Measurements from ENCODE around the gene VWA5B2. TPM values are rescaled to one million over a fixed set of nuclear protein-coding genes. Genes with fewer than 3 reads are reported as not detected.

VWA5B2 gene
- total RNA-seq, 1 experiment from 2014 or later, result not detected

GRCh38 chr3:184282941-184283340 is 53.6 kb downstream of the VWA5B2 start:
- DNase-seq (ENCODE audit: unreplicated experiment), result no peak
- Mint-ChIP-seq H3K27me3 (ENCODE audit: insufficient read depth, unreplicated experiment) (peaks cover 25% of the 10 kb centered on the region), H3K4me1 (ENCODE audit: insufficient read depth, unreplicated experiment) (no peaks in the 10 kb centered on the region), H3K4me3 (ENCODE audit: unreplicated experiment) (no peak overlapping the region), H3K9me3 (ENCODE audit: unreplicated experiment) (no peaks in the 10 kb centered on the region), H3K36me3 (ENCODE audit: insufficient read depth, unreplicated experiment) (no peaks in the 10 kb centered on the region), H3K27ac (ENCODE audit: low read depth, unreplicated experiment) (no peak overlapping the region)
- ChIA-PET CTCF (no interaction called here), POLR2A (no interaction called here)
- no TSS peak for BruUV-seq (replicated peaks)
- intact Hi-C loops (cut with micrococcal nuclease), result loop anchor here (10.0 kb wide), 1 partner anchor 818 kb away; no protein-coding TSS in a partner anchor
- no peak for TF ChIP-seq CTCF (IDR thresholded peaks at IDR 0.05; ENCODE audit: unreplicated experiment)

- no peaks in the 10 kb centered on the region for H3K4me1 Mint-ChIP-seq (ENCODE audit: insufficient read depth, unreplicated experiment)
- intact Hi-C loops (cut with micrococcal nuclease), result loop anchor here (10.0 kb wide), 1 partner anchor 819 kb away; no protein-coding TSS in a partner anchor
- no TSS peak for BruUV-seq (replicated peaks)
- ChIA-PET POLR2A (interaction anchor here (0.6 kb wide), 1 partner anchor 307 kb away, joined by 3 read pairs; no protein-coding TSS in a partner anchor), CTCF (interaction anchor here (0.7 kb wide), 1 partner anchor 138 kb away, joined by 3 read pairs; no protein-coding TSS in a partner anchor)
- TF ChIP-seq CTCF (IDR thresholded peaks at IDR 0.05; ENCODE audit: unreplicated experiment), result no peak
- no peak overlapping the region for H3K27ac Mint-ChIP-seq (ENCODE audit: low read depth, unreplicated experiment)
- no peaks in the 10 kb centered on the region for H3K9me3 Mint-ChIP-seq (ENCODE audit: unreplicated experiment)
- H3K36me3 Mint-ChIP-seq (ENCODE audit: insufficient read depth, unreplicated experiment), result no peaks in the 10 kb centered on the region
- DNase-seq (ENCODE audit: unreplicated experiment), result no peak
- H3K27me3 Mint-ChIP-seq (ENCODE audit: insufficient read depth, unreplicated experiment), result peaks cover 19% of the 10 kb centered on the region
- H3K4me3 Mint-ChIP-seq (ENCODE audit: unreplicated experiment), result no peak overlapping the region
Observed at GRCh38 chr3:184283681-184284080, 54.3 kb downstream of the VWA5B2 start.

GRCh38 chr3:184284696-184285095 is 55.3 kb downstream of the VWA5B2 start:
- POLR2A ChIA-PET, result no interaction called here
- intact Hi-C loops (cut with micrococcal nuclease), result loop anchor here (5.0 to 10.0 kb wide), 2 partner anchors 32 to 820 kb away; no protein-coding TSS in a partner anchor
- Mint-ChIP-seq H3K27ac (ENCODE audit: low read depth, unreplicated experiment) (no peak overlapping the region), H3K36me3 (ENCODE audit: insufficient read depth, unreplicated experiment) (no peaks in the 10 kb centered on the region), H3K9me3 (ENCODE audit: unreplicated experiment) (no peaks in the 10 kb centered on the region), H3K27me3 (ENCODE audit: insufficient read depth, unreplicated experiment) (peaks cover 14% of the 10 kb centered on the region), H3K4me3 (ENCODE audit: unreplicated experiment) (no peak overlapping the region), H3K4me1 (ENCODE audit: insufficient read depth, unreplicated experiment) (no peaks in the 10 kb centered on the region)
- BruUV-seq (replicated peaks), result no TSS peak
- TF ChIP-seq CTCF (IDR thresholded peaks at IDR 0.05; ENCODE audit: unreplicated experiment), result peak; percentile 42
- CTCF ChIA-PET, result interaction anchor here (0.6 to 1.3 kb wide), 3 partner anchors 18 to 340 kb away, joined by 3 to 4 read pairs (median 3); no protein-coding TSS in a partner anchor
- DNase-seq (ENCODE audit: unreplicated experiment), result peak; percentile 72

GRCh38 chr3:184289426-184289938 is 60.1 kb downstream of the VWA5B2 start:
- Mint-ChIP-seq H3K27ac (ENCODE audit: low read depth, unreplicated experiment) (no peak overlapping the region), H3K27me3 (ENCODE audit: insufficient read depth, unreplicated experiment) (peaks cover 14% of the 10 kb centered on the region), H3K9me3 (ENCODE audit: unreplicated experiment) (no peaks in the 10 kb centered on the region), H3K36me3 (ENCODE audit: insufficient read depth, unreplicated experiment) (no peaks in the 10 kb centered on the region), H3K4me3 (ENCODE audit: unreplicated experiment) (no peak overlapping the region), H3K4me1 (ENCODE audit: insufficient read depth, unreplicated experiment) (no peaks in the 10 kb centered on the region)
- intact Hi-C loops (cut with micrococcal nuclease), result loop anchor here (1.0 to 10.0 kb wide), 4 partner anchors 37 to 825 kb away; no protein-coding TSS in a partner anchor
- peak; percentile 70 for TF ChIP-seq CTCF (IDR thresholded peaks at IDR 0.05; ENCODE audit: unreplicated experiment)
- ChIA-PET CTCF (interaction anchor here (0.5 to 2.2 kb wide), 19 partner anchors 10 to 405 kb away, joined by 3 to 6 read pairs (median 3); partner anchors contain the start of genes PARL and PSMD2), POLR2A (no interaction called here)
- DNase-seq (ENCODE audit: unreplicated experiment), result peak; percentile 73
- no TSS peak for BruUV-seq (replicated peaks)

All from MCF 10A (cell line).